Stimulated activated CD8-positive, alpha-beta memory T cell treated with anti-CD3 and anti-CD28 coated beads, Interleukin-12 subunit alpha, Interleukin-12 subunit beta, amount 100 ng/mL, for 1 hour (primary cell): Measurements from ENCODE around the gene XKRX.
A peak's percentile ranks its signal among the peaks of the same experiment; 100 is the strongest.

Source experiments
- DNase-seq: peaks from one replicate; pipeline ENCODE4 v3.0.0-alpha.2; 2020; ENCODE audit warnings: low read depth

XKRX gene

DNA sequence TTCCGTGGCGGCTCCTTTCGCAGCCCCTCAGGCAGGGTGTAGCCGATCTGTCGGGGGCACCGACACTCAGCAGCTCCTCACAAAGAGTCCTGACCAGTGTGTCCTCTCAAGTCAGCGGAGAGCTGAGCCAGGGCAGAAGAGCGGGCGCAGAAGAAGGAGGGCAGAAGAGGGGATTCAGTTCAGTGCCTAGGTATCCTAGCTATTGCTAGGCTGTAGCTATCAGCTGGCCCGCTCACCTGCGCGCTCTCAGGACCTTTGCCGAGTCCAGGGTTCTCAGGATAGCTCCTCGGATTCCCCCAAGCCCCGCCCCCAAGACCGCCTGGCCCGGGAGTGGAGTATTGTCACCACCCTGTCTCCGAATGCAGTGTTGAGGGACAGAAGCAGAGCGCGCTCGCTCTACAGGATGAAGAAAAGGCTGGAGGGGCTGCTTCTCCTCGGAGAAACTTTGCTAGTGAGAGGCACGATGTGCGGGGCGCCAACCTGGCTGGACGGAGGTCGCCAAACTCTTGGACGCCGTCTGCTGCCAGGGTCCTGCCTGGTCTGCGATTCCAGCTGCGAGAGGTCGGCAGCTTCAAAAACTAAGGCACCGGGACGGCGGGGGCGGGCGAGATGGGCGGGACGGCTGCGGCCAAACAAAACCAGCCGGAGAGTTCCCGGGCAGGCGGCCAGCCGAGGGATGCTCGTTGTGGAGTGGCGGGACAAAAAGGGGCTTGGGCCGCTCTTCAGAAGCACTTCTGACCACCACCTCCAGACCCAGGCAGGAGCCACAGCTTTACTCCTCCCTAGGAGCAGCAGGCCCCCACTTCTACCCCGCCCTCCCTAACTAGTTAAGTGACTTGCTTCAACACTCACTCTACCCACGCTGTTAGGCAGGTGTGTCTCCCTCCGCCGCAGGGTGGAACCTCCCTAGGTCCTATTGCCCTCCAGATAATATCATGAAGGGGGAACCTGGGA, at the start of gene XKRX:
XKRX (minus strand) TSS at position 258 of the 954 bp plus-strand sequence. CDS start 613 bp downstream, outside the sequence.
- peak; percentile 6 for DNase-seq

DNA sequence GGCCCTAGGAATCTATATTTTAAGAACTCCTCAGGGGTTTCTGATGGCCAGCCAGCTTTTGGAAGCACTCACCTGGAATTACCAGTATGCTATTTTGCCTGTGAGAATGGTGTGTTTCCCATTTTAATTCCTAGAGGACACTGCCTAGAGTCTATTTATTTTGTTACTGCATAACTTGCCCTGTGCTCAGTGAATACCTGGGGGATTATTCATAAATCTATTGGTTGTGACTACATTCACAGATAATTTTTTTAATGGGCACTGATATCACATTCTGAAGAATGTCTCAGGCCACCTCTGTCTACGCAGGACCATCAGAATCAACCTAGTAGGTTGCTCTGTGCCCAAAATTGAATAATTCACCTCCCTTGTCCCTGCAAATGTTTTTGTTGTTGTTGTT, 47.5 kb upstream of the XKRX start:
- DNase-seq: no peak

DNA sequence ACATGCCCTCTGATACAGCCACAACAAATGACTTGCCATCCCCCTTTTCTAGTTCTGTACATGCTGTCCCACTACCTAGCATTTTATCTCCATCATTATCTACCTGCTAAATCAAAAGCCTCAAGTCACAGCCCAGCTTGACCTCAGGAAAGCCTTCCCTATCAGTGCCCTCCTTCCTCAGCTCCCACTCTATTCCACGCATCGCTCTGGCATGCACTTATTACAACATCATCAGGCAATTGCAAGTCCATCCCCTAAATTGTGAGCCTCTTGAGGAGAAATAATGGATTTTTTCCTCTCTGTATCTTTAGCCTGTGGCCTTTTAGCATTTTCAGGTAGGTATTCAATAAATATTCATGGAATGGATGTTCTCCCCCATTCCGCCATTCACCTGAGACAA, 46.5 kb upstream of the XKRX start:
- DNase-seq: no peak

- DNase-seq: no peak
Observed at GRCh38 chrX:100973411-100973810, 44.7 kb upstream of the XKRX start.

- DNase-seq: no peak
Observed at GRCh38 chrX:100969936-100970335, 41.2 kb upstream of the XKRX start.

- no peak for DNase-seq
Observed at GRCh38 chrX:100969408-100969807, 40.7 kb upstream of the XKRX start, which contains the start of gene ARL13A. ARL13A (plus strand) TSS chrX:100969708; CDS start chrX:100973690, 3,982 bp downstream.

GRCh38 chrX:100964362-100964761, 35.6 kb upstream of the XKRX start:
- no peak for DNase-seq

DNA sequence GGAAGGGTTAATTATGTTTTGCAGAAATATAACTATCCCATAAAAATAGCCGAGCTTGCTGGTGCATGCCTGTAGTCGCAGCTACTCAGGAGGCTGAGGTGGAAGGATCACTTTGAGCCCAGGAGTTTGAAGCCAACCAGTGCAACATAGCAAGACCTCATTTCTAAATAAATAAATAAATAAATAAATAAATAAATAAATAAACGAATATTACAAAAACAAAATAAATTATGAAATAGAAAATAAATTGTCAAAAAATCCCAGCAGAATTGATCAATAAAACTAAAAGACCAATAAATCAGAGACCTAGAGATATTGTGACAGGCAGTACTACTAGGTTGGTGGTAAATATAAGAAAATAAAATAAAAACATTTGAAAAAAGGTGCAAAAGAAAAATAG, 34.1 kb upstream of the XKRX start:
- DNase-seq: no peak

DNA sequence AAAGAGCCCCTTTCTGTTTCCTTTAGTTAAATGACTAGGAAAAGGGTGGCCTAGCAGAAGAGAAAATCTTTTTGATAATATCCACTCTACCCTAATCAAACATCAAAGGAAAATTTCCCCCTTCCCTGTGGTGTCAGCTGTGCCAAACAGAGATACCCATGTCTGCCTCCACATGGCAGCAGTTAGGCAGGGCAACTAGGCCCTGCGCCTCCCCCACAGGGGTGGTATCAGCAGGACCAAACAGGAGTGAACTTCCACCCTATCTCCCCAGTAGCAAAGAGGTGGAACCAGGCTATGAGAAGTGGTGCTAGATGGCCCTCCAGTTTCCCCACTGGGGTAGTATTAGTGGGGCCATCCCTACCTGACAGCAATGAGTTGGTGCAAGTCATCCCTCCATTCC, 19.8 kb upstream of the XKRX start:
- DNase-seq: no peak

GRCh38 chrX:100946299-100946927, 17.7 kb upstream of the XKRX start:
- DNase-seq: no peak

- no peak for DNase-seq
Observed at GRCh38 chrX:100944601-100945000, 15.9 kb upstream of the XKRX start.

GRCh38 chrX:100939333-100939732, 10.6 kb upstream of the XKRX start:
- DNase-seq: no peak

GRCh38 chrX:100935767-100936166, 7.0 kb upstream of the XKRX start:
- DNase-seq: no peak

DNA sequence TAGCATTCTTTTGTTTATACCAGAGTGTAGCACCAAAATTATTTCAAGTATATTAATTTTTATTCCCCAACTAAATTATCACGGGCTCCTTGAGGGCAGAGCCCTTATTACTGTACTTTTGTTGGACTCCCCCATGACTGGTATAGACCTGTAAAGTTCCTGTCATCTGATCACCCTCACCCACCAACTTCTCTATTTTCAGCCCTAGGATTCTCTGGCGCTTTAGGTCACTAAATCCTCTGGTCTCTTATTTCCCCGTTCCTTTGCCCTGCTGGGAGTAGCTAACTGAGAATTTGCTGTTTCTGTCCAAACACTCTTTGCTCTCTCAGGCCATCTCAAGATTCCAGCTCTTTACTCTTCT, 3.2 kb upstream of the XKRX start:
- no peak for DNase-seq

DNA sequence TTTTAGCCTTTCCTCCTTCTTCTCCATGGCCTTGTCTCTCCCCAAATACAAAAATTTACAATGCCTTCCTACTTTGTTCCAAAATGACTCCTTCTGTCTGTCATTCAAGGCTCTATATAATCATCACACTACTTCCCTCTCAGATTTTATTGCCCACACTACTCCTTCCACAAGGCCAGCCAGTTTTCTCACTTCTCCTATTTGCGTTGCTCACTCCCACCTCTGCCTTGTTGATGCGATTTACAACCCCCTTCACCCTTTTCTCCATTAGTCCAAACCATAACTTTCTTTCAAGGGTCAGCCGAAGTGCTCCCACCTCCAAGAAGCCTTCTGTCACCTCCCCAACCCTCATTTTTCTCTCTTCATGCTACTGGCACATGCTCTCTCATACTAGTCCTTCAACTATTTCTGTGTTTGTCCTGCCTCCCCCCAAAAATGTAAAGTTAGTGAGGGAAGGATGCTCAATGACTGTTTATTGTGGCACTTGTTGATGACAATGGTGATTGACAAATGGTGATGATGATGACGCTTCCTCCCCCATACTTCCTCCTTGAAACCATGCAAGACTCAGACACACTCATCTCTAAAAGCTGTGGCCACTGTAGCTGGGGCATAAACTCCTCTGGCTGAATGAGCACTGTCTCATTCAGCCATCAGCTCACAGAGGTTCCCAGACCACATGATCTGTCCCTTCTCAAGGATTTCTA, 2.7 kb upstream of the XKRX start:
- no peak for DNase-seq

- no peak for DNase-seq
Observed at GRCh38 chrX:100926453-100926852, 2.3 kb downstream of the XKRX start.

DNA sequence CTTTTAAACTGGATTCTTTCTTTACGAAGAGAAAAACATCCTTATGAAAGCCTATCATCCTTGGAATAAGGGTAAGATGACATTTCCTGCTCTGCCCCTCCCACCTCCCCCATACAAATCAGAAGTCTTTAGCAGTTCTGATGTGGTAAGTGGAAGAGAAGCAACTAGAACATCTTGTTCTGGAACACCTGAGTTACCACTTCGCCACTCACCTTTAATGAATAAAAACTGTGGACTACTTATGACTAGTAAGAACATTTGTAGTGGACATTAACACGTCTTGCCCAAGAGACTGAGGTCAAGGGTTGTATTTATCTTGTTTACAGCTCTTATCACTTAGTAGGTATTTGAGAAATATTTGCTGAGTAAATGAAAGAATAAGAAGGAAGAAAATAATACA, 4.3 kb downstream of the XKRX start:
- DNase-seq: no peak

GRCh38 chrX:100915562-100915961, 13.2 kb downstream of the XKRX start:
- no peak for DNase-seq

GRCh38 chrX:100913111-100913510, 15.6 kb downstream of the XKRX start:
- DNase-seq: no peak

DNA sequence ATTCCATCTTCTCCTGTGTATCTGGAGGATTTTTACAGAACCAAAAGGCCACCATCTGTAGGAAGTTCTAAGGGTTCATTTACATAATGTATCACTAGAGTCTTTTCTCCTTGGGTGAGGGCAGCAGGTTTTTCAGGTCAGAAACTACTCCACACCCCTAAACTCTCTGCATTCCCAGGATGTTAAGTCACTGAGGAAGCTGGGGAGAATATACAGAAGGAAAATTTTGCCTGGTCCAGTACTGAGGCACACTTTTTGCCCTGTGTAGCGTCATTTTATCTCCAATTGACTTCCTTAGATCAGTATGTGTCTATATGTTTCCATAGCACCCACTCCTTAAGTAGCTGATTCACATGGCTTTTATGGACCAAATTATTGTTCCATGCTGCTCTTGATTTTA, 17.0 kb downstream of the XKRX start:
- no peak for DNase-seq

DNA sequence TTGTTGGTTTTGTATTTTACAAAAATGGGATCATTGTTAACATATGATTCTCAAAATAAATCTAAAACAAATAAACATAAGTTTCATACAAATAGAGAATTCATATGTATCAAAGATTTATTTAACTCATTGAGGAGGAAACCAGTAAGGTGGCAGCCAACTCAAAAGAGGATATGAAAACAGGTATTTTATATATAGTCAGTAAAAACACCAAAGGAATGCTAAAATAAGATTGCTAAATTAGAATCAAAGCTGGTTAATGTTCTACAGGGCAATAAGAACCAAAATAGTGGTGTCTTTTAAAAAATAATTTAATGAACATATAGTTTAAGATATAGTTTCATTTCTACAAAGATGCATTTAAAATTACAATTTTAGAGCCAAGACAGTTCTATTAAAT, 23.1 kb downstream of the XKRX start:
- DNase-seq: no peak

- no peak for DNase-seq
Observed at GRCh38 chrX:100904433-100904832, 24.3 kb downstream of the XKRX start.
